Central memory CD4-positive, alpha-beta T cell (primary cell): Measurements from ENCODE around the gene MYH14.

Experiments
- DNase-seq: peaks from one replicate; pipeline ENCODE4 v3.0.0; 2022

MYH14 gene

DNA sequence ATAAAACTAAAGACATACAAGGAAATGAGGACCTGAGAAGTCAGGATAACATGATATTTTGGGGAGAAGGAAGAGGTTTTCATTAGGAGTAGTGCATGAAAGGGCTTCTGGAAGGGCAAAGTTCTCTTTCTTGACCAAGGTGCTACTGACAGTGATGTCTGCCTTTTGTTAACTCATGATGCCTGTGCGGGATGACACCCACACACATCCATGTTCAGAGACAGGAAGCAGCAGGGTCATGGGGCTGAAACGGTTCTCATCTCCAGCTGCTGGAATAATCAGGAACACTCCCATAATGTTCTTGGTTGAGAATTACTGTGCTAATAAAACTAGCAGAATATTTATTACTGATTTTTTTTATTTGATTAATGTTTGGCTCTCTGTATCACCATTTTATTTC, 96.6 kb downstream of the MYH14 start:
- DNase-seq = no peak

- no peak for DNase-seq
Observed at GRCh38 chr19:50300814-50301606, 97.6 kb downstream of the MYH14 start.

DNA sequence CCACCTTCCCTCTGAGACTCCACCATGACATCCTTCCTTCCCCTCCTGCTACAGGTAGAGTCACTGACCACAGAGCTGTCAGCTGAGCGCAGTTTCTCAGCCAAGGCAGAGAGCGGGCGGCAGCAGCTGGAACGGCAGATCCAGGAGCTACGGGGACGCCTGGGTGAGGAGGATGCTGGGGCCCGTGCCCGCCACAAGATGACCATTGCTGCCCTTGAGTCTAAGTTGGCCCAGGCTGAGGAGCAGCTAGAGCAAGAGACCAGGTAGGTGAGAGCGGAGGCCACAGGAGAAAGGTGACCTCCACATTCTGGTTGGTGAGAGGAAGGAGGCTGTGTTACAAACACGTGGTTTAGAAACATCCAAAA, 98.2 kb downstream of the MYH14 start:
- DNase-seq = no peak

DNA sequence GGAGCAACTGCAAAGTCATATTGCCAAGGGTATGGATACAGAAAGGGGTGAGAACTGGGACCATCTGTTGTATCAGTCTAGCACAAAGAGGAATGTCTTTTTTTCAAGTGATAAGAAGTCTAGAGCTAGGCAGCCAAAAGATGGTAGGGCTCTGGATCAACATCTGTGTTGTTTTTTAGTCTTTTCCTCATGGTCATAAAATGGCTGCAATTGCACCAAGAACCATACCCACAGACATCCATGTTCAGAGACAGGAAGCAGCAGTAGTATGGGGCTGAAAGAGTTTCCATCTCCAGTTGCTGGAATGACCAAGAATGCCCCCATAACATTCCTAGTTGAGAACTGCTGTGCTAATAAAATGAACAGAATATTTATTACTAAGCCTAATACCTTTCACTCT, 100.1 kb downstream of the MYH14 start:
- DNase-seq = no peak

GRCh38 chr19:50308991-50309390, 105.6 kb downstream of the MYH14 start:
- DNase-seq = no peak

GRCh38 chr19:50309396-50310125, 106.1 kb downstream of the MYH14 start:
- DNase-seq = no peak

GRCh38 chr19:50310759-50311465, 107.5 kb downstream of the MYH14 start:
- no peak for DNase-seq

GRCh38 chr19:50311723-50312635, 108.6 kb downstream of the MYH14 start:
- DNase-seq = no peak

DNA sequence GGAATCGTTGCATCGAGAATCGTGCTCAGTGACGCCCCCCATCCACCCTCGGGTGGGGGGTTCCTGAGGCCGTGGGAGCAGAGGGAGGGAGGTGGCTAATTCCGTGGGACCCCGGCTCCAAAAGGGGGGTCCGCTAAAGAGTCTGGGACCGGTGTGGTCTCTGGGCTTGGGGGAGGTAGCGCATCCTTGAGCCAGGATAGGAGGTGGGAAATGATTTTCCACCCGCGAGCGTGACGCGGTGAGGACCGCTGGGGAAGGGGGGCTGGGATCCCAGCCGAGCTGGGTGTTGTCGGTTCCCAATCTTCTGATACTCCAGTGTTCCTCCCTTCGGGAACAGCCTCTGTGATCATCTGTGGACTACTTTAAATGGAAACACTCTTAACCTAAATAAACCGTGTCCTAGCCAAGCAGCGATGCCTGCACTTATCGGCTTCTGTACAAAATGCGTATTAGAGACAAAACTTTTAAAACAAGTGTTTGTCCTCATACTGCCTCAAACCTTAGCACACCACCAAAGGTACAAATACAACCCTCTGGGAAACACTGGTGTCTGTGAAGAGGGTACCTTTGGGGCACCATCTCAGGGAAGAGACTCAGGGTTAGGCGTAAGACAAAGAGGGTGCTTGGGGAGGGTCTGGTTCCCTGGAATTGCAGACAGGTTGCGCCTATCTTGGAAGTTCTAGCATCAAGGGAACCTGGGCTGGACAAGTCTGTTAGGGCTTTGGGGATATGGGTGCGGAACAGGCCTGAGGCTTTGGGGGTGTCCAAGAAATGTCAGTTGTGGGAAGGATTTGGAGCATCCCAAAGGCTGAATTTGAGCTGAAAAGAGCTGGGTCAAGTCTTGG, 109.8 kb downstream of the MYH14 start:
- no peak for DNase-seq

- no peak for DNase-seq
Observed at GRCh38 chr19:50313812-50314536, 110.6 kb downstream of the MYH14 start.

DNA sequence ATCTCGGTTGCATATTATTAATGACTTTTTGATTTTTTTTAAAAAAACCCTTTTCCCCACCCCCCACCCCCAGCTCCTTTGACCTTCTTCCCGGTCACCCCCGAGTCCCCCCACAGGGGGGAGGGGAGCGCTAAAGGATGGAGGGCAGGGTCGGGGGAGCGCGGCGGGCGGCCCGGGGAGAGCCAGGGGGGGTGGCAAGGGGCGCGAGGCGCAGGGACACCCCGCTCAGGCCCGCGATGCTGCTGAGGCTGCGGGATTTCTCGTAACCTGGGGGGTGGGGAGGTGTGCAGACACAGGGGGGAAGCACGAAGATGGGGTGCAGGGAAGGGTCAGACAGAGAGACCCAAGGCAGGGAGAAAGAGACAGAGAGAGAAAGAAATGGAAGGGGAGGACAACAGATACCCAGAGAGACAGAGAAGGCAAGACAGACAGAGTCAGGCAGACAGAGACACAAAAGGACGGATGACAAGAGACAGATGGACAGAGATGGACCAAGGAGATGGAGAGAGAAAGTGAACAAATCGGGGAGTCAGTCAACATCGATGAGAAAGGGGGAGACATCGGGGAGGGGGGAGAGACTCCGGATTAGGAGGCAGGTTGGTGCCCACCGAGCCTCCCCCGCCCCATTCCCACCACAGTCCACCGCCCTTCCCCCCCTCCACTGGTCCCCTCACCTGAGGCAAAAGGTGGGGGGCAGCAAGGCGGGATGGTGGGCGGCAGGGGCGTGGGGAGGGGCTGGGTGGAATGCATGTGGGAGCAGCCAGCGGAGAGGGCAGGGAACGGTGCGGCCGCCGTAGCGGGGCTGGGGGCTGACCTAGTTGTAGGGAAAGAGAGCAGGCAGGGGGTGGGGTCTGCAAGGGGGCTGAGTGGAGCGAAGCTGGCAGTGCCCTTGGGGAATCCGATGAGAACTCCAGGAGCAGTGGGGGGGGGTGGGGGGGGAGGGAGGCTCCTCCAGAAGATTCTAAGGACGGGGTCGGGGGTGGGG, 111.6 kb downstream of the MYH14 start:
- DNase-seq = no peak

DNA sequence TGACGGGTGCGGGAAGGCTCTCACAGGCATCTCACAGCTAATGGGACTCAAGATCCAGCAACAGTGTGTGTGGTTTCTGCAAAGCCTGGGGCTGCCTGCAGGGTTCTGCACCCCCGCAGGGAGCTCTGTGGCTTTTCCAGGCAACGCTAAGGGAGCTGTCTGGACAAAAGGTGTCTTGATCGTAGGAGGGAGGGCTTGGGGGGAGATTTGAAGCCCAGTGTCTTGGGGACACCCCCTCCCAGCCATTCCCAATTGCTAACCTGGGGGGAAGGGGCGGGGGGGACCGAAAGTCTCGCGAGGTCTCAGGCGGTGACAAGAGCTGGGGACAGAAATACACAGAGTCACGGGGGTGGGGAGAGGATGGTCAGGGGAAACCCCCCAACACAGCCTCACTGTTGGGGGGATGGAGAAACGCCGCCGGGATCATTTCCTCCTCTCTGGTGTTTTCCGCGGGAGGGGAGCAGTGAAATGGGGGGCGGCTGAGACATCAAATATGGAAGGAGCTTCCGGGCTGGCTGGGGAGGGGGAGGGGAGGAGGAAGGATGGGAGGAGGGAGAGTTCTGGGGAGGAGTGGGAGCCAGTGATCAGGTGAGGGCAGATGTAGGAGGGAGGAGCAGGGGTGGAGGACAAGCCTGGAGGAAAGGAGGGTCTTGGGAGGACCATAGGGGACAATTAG, 112.5 kb downstream of the MYH14 start:
- DNase-seq = no peak

- no peak for DNase-seq
Observed at GRCh38 chr19:50317115-50317514, 113.7 kb downstream of the MYH14 start.

GRCh38 chr19:50318438-50318837, 115.0 kb downstream of the MYH14 start:
- no peak for DNase-seq

- DNase-seq = no peak
Observed at GRCh38 chr19:50319156-50319555, 115.7 kb downstream of the MYH14 start.

GRCh38 chr19:50320051-50320450, 116.6 kb downstream of the MYH14 start:
- DNase-seq = no peak

GRCh38 chr19:50320596-50320995, 117.2 kb downstream of the MYH14 start:
- no peak for DNase-seq

DNA sequence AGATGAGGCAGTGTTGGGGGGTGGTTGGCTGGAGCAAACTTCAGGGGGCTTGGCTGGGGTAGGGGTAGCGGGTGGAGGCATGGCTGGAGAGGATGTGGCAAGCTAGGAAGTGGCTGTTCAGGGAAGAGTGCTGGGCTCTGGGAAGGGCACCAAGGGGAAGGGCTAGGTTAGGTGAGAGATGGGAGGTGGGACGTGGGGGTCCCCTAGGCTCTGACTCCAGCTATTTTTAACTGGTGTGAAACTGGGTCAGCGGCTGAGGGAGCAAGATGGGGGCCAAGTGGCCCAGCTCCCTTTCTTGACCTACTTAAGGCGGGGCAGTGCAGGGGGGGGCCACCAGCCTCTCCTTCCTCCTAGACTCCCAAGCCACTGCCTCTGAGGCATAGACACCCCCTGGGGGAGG, 118.4 kb downstream of the MYH14 start:
- no peak for DNase-seq

- DNase-seq = no peak
Observed at GRCh38 chr19:50322234-50322633, 118.8 kb downstream of the MYH14 start.
